DMS53 treated with DMSO at 0.1 percent for 48 hours (cell line): ENCODE data around the gene NUDT5.
"Not testable (repeated sequence)": the region's sequence is repeated elsewhere in the genome, so short reads cannot be mapped to it uniquely, and the experiment has no call there.

Source experiments
- DNase-seq: peaks from one replicate; lab custom pipeline; 2025; ENCODE audit not compliant: unreplicated experiment; lab: John Stamatoyannopoulos, UW

Gene NUDT5

DNA sequence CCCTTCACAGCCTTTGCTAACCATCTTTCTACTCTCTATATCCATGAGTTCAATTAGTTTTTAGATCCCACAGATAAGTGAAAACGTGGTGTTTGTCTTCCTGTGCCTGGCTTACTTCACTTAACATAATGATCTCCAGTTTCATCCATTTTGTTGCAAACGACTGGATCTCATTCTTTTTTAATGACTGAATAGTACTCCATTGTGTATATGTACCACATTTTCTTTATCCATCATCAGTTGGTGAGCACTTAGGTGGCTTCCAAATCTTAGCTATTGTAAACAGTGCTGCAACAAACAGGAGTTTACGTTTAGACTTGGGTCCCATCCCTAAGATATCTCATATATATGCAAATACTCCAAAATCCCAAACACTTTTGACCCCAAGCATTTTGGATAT, 9.4 kb upstream of the NUDT5 start:
- DNase-seq = no peak

DNA sequence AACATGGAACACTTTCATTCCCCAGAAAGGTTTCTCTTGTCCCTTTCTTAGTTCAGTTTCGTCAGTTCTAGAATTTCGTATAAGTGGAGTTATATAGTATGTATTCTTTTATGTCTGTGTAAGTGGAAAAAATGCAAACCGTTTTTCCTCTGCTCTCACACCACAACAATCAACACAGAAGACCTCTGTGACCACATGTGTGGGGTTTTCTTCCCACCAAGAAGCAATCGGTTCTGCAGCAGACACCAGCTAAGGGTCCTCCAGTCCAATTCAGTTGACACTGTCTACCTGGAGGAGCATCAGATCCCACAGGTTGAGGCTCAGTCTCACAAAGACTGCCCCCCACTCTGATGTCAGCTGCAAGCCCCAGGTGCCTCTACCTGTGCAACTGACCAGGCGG, 6.5 kb upstream of the NUDT5 start:
- no peak for DNase-seq

DNA sequence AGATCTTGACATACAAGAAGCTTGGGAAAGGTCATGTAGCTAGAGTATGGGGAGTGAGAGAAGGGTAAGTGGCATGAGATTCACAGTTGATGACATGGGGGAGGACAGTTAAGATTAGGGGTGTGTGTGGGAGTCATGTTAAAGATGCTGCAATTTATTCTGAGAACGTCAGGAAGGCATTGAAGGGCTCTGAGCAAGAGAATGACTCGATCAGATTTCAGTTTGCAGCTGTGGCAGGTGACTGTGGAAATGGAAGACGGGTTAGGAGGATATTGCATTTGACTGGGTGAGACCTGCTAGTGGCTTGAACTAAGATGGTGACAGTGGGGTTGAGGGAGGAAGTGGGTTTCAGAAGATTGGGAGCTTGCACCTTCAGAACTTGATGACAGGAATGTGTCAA, 5.9 kb upstream of the NUDT5 start:
- DNase-seq = no peak

DNA sequence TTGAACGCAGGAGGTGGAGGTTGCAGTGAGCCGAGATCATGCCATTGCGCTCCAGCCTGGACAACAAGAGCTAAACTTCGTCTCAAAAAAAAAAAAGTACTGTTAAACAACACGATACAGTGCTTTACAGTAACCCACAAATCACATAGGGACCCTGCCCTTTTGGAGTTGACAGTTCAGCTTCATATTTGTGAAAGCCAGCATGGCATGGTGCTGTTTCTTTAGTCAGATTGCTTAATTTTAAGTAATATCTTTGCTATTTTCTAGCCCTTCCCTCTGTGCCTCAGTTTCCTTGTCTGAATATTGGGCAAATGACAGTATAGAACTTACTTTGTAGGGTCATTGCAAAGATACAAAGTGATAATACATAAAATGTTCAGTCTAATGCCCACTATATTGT, 5.2 kb upstream of the NUDT5 start:
- DNase-seq = no peak

DNA sequence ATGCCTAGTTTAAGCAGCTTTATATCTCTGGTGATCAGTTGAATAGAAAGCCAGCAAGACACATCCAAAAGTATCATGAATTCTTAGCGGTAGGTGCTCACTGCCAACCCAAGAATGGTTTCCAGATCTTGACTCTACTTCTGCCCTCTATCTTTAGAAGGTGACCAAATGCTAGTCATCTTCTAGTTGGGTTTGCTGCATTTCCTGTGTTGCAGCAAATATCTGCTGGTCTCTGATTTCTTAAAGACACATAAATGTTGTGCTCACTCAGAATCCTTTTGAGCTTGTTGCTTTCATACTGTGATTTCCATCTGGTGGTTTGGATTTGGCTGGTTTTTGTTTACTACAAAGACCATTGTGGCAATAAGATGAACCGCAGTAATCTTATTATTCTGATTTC, 2.5 kb upstream of the NUDT5 start:
- no peak for DNase-seq

DNA sequence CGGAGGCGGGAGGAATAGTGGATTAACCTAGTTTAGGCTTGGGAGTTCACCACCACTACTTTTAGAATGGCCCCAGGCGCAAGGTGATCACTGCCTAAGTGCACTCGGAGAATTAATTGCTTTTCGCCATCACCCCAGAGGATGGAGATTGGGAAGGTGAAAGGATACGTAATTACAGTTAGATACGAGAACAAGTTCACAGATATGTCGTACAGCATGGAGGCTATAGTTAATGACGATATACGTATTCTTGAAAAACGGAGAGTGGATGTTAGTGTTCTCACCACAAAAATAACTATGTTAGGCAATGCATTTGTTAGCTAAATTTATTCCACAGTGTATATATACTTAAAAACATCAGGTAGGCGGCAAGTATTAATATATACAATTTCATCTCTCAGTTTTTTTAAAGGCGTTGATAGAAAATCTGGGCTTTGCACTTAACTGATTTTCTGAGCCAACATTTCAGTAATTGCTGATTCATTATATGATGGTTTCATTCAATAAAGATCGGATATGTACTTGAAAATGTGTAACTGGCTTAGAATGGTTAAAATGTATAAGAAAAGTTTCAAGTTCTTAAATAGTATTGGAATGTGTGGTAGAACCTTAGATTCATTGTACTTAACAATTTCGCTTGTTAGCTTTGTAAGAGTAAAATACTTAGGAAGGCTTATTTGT, 980 bp upstream of the NUDT5 start:
- DNase-seq = no peak

DNA sequence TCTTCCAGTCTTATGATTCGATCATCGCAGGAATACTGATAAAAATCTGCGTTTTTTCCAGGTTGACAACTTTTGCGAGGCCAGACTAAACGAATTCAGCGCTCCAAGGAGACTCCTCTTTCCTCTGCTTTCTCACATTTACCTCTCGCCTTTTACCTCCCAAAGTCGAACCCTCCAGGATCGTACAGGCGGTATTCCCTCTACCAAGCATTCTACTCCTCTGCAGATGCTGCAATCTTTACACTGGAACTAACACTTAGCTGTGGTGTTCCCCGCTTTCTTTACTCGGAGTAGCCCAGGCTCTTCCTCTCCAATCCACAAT, 449 bp downstream of the NUDT5 start:
- DNase-seq = no peak

DNA sequence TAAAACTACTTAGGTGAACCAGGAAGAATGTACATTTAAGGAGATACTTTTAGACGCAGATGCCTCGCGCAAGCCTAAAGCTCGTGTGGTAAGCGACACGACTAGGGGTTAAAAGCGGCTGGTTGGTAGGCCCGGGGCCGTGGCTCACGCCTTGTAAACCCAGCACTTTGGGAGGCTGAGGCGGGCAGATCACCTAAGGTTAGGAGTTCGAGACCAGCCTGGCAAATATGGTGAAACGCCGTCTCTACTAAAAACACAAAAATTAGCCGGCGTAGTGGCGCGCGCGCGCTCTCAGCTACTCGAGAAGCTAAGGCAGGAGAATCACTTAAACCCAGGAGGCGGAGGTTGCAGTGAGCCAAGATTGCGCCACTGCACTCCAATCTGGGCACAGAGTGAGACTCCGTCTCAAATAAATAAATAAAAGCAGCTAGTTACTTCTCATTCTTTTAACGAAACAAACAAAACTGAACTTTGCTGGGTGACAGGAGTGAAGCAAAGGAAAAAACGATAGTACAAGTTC, 879 bp downstream of the NUDT5 start:
- no peak for DNase-seq

DNA sequence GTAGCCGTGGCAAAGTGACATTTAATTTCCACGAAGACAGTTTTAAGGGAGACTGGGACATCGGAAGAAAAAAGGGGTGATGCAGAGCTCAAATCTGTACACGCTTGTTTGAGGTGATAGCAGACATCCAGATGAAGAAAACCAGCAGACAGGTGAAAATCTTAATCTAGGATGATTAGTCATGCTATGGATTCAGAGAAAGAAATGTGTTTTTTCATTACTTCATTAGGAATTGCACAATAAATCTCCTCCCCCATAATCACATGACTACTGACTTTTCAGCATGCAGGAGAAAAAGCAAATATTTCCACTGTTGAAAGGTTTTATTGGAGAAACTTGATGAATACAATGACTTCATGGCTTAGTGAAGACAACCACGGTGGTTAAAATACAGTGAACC, 2.5 kb downstream of the NUDT5 start:
- no peak for DNase-seq

DNA sequence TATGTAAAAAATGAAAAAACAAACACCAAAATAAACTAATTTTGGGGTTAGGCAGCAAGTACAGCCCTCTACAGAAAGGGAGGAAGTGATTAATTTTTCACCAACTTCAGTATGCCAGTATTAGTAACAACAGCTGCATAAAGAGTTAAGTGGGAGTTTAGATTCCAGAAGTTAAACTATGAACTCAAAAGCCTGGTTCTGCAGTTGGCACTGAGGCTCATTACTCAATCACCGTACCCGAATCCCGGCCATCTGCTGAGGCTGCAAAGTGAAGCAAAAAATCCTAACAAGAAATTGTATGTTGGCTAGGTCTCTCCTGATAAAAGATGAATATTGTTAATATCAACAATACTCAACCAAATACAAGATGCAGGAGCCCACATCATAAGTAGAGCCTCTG, 4.0 kb downstream of the NUDT5 start:
- DNase-seq = no peak

DNA sequence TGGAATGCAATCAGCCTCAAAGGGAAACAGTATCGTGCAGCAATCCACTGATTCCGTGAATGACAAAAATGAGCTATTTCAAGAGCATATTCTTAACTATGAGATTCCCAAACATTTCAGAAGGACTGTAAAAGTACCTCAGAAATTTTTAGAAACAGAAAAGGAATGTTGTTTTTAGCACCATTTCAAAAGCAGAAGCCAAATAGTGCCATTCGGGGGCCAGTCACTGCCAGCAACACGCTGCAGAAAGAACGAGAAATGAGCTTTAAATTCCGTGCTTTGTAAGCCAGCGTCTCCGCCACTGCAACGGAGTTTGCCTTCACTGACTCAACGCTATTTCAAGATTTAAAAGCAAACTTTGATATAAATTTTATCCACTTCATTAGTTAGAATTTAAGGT, 6.3 kb downstream of the NUDT5 start:
- DNase-seq = no peak

DNA sequence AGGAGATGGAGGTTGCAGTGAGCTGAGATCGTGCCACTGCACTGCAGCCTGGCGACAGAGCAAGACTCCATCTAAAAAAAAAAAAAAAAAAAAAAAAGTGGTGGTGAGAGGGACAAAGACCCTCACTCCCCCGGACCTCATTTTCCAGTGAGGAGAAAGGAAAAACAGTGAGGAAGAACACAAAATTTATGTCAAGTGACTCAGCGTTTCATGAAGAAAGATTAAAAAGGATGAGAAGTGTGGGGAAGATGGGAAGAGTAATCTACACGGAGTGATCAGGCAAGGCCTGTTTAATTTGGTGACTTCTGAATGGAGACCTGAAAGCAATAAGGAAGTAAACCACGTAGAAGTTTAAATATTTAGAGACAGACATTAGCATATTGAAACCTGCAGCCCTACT, 7.0 kb downstream of the NUDT5 start:
- DNase-seq = no peak

DNA sequence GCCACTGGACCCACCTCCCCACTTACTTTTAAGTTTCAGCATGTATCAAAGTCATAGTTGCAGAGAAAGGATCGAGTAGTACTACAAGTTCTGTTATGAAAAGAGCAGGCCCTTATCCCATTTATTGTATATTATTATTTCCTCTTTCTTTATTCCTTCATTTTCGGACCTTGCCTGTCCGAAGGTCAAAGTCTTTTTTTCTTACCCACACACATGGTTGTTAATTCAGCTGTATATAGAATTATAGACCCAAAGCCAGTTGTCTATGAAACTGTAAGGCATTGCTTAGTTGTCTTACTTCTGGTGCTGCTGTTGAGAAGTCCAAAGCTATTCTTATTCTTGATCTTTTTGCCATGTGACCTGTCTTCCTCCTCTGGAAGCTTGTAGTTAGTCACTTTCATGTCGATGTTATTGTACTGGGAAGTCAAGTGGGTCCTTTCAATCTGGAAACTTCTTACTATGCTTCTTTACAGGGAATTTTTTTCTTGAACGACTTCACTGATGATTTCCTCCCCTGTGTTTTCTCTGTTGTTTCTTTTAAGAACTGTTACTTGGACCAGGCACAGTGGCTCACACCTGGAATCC, 8.3 kb downstream of the NUDT5 start:
- no peak for DNase-seq

DNA sequence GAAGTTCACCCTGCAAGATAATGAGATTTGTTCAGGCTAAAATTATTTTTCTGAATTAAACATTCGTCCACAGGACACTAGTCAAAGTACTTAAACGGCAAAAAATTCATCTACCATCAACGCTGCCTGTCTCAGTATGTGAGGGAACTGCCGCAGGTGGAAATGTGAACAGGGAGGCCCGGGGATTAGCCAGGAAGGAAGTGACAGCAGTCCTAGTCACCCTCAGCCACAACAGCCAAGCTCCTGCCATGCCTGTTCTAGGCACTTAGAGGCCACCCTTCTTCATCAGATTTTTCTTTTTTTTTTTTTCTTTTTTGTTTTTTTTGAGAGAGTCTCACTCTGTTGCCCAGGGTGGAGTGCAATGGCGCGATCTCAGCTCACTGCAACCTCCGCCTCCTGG, 9.4 kb downstream of the NUDT5 start:
- DNase-seq = no peak

DNA sequence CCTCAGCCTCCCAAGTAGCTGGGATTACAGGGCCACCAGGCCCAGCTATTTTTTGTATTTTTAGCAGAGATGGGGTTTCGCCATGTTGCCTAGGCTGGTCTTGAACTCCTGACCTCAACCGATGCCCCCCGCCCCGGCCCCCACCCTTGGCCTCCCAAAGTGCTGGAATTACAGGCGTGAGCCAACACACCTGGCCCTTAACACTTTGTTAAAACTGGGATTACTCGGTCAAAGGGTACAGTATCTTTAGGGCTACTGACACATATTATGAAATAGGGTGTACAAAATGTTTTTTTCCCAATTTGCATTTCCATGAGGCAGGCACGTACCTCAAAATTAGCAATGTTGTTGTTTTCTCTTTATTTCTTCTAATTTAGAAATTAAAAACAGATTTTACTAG, 11.5 kb downstream of the NUDT5 start:
- DNase-seq = no peak

DNA sequence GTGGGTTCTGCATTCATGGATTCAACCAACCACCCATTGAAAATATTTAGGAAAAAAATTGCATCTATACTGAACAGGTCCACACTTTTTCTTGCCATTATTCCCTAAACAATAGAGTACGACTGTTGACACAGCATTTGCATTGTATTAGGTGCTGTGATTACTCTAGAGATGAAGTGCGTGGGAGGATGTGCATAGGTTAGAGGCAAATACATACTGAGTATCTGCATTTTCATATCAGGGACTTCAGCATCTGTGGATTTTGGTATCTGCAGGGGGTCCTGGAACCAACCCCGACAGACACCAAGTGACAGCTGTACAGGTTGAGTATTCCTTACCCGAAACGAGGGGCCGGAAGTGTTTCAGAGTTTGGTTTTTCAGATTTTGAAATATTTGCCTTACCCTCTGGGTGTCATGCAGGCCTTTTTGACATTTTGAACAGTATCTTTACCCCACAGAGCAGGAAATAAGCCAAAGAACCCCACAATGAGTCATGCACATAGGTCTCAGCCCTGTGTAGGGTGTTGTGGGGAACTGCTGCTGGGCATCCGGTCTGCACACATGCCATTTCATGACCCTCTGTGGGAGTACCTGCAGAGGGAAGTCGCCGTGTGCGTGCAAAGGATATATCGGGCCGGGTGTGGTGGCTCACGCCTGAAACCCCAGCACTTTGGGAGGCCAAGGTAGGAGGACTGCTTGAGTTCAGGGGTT, 14.5 kb downstream of the NUDT5 start:
- no peak for DNase-seq

DNA sequence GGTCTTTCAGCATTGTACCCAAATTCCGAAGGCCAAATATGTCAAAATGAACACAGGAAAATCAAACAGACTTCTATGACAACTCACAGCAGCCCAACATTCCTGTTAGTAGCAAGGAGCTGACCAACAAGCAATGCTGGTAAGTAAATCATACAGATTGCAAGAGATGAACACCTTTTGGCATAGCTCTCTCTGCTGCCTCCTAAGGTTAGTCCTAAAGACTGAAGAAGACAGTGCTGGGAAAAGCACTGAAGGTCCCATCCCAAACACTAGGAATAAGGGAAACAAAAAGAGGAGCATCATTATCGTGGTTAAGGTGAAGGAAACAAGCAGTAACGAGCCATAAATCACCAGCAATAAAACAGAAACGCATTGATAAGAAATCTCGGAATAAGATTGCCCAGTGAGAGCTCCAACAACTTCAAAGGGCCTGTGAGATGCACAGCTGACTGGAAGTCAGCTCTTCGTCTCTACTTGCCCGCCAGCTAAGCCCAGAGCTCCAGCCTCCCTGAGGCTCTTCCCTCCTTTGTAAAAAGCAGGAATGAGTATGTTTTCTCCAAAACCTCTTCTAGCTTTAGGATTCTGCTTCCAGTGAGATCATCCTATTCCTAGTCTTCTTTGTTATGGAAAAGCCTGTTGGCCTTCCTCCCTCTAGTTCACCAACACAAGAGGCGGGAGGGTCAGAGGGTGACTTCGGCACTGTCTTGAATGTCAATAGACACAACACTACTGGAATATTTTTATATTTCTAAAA, 15.3 kb downstream of the NUDT5 start:
- DNase-seq = no peak

DNA sequence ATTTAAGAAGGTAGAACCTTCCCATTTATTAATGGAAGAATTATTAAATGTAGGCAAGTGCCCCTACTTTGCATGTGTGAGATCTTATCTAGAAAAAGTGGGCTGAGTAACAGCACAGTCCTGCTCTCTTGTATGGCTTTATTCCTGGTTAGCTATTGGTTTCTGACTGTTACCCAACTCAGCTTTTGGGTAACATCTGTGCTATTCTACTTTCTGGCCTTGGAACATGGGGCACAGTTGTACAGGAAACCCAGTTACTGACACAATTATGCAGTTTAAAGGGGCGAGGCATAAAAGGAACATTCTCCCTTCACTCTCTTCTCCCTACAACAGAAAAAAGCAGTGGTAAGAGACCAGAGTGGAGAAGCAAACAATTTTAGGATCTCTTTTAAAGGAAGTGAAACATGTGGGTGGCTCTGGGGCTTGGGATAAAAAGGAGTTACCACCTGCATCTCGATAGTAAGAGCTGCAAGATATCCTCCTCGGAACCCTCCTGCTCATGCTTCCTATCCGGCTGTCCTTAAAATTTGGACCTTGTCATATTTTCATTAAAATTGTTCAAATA, 16.0 kb downstream of the NUDT5 start:
- DNase-seq = no peak

DNA sequence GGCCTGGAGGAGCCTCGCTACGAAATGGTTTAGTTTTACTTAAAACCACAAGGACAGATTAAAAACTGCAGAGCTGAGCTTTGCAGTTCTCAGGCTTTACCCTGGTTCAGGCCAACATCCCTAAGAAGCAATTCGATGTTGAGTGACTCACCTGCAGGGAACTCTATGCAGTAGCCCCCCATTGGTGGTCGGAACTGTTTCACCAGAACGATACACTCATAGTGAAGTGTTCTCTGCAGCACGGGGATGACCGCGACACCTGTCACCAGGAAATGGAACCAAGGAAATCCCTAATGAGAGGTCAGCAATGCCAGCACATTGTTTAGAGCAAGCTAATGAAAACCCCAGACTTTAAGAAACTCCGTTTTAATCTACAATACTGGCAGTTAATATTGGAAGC, 18.0 kb downstream of the NUDT5 start:
- DNase-seq = no peak

DNA sequence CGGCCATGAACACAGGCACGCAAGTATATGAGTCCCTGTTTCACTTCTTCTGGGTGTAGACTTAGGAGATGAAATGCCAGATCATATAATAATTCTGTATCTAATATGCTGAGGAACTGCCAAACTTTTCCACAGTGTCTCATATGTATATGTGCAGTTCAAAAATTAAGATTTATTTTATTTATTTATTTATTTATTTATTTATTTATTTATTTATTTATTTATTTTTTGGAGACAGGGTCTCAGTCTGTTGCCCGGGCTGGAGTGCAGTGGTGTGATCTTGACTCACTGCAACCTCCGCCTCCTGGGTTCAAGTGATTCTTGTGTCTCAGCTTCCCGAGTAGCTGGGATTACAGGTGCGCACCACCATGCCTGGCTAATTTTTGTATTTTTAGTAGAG, 24.2 kb downstream of the NUDT5 start:
- not testable (repeated sequence) for DNase-seq

DNA sequence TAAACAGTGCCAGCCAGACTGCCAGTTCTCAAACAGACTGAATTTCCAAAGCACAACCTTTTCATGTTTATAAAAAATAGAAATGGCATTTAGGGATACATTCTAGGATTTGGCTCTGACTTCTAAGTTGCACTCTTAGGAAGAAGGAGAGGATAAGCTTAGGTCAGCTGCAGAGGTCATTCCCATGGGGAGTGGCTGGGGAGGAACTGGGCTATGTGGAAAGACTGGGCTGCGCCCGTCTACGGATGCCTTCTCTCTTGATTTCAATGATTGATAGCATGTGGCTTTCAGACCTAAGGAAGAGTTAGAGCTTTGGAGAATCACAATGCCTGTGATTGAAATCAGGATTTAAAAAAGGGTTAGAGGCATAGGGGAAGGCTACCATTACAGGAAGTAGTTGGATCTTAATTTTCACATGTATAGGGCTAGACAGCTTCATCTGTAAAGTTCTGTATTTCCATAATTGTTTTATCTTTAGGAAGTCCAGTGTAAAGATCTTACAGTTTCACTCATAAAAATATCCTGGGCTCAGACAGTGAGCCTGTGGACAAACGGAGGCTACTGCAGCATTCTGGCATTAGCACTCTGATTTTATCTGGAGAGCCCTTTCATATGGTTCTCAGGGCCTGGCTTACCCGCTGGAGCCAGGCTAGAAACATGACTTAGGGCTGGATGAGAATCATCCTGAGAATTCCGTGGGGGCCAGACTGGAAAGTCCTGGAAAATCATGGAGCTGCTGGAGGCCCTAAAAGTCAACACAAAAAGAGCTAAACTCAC, 29.5 kb downstream of the NUDT5 start:
- no peak for DNase-seq
